SK-N-SH treated with all-trans-retinoic acid at 6 μM for 48 hours (cell line): ENCODE results near the gene LYRM9.
"Not testable (repeated sequence)": the region's sequence is repeated elsewhere in the genome, so short reads cannot be mapped to it uniquely, and the experiment has no call there.

Experiments used
- ATAC-seq: fragments of 200-7000 bp; cut with Tn5 transposase; 3 replicates; pipeline ENCODE4 v1.9.1; 2020; ENCODE audit warnings: mild to moderate bottlenecking, moderate library complexity
- ARNTL ChIP-seq: fragments of 450-650 bp; formaldehyde crosslinking; IDR thresholded peaks from 2 replicates; pipeline ENCODE4 v1.5.0; 2020; ENCODE audit warnings: low read depth, mild to moderate bottlenecking, moderate library complexity, borderline replicate concordance
- CSDC2 ChIP-seq: fragments of 250-450 bp; sonication (Bioruptor Pico); IDR thresholded peaks from 2 replicates; pipeline ENCODE4 v1.5.0; 2020; ENCODE audit warnings: mild to moderate bottlenecking, moderate library complexity
- ESRRG ChIP-seq: fragments of 250-450 bp; sonication (Bioruptor Pico); IDR thresholded peaks from 2 replicates; pipeline ENCODE4 v1.6.1; 2021; ENCODE audit warnings: mild to moderate bottlenecking
- GLIS3 ChIP-seq: fragments of 250-450 bp; sonication (Bioruptor Pico); IDR thresholded peaks from 2 replicates; pipeline ENCODE4 v1.5.0; 2020; ENCODE audit warnings: mild to moderate bottlenecking, moderate library complexity
- ISL1 ChIP-seq: fragments of 250-450 bp; sonication (Bioruptor Pico); IDR thresholded peaks from 2 replicates; pipeline ENCODE4 v2.1.2; 2022; ENCODE audit warnings: mild to moderate bottlenecking, moderate library complexity
- OSR1 ChIP-seq: fragments of 250-450 bp; sonication (Bioruptor Pico); IDR thresholded peaks from 2 replicates; pipeline ENCODE4 v1.8.0; 2022; ENCODE audit warnings: moderate library complexity, mild to moderate bottlenecking, inconsistent platforms
- RARB ChIP-seq: fragments of 250-450 bp; sonication (Bioruptor Pico); IDR thresholded peaks from 2 replicates; pipeline ENCODE4 v1.8.0; 2021; ENCODE audit warnings: mild to moderate bottlenecking, moderate library complexity
- SNAI2 ChIP-seq: fragments of 250-450 bp; sonication (Bioruptor Pico); IDR thresholded peaks from 2 replicates; pipeline ENCODE4 v1.5.0; 2020; ENCODE audit warnings: mild to moderate bottlenecking, moderate library complexity
- TOX ChIP-seq: fragments of 250-450 bp; sonication (Bioruptor Pico); IDR thresholded peaks from 2 replicates; pipeline ENCODE4 v1.8.0; 2021; ENCODE audit warnings: mild to moderate bottlenecking, moderate library complexity, borderline replicate concordance
- ZC3H10 ChIP-seq: fragments of 250-450 bp; sonication (Bioruptor Pico); IDR thresholded peaks from 2 replicates; pipeline ENCODE4 v1.5.1; 2021; ENCODE audit warnings: mild to moderate bottlenecking, moderate library complexity
- ZFP3 ChIP-seq: fragments of 250-450 bp; sonication (Bioruptor Pico); IDR thresholded peaks from 2 replicates; pipeline ENCODE4 v1.5.0; 2020; ENCODE audit warnings: mild to moderate bottlenecking, moderate library complexity
- ZFP30 ChIP-seq: fragments of 450-650 bp; formaldehyde crosslinking; IDR thresholded peaks from 2 replicates; pipeline ENCODE4 v1.5.0; 2022; ENCODE audit warnings: mild to moderate bottlenecking, moderate library complexity
- ZNF565 ChIP-seq: fragments of 450-650 bp; formaldehyde crosslinking; conservative IDR thresholded peaks from 2 replicates; pipeline ENCODE4 v1.5.0; 2020; ENCODE audit warnings: low read depth, mild to moderate bottlenecking, moderate library complexity
- ZNF70 ChIP-seq: fragments of 450-650 bp; formaldehyde crosslinking; IDR thresholded peaks from 2 replicates; pipeline ENCODE4 v1.5.0; 2020; ENCODE audit warnings: mild to moderate bottlenecking, moderate library complexity
- ZNF8 ChIP-seq: fragments of 450-650 bp; formaldehyde crosslinking; IDR thresholded peaks from 2 replicates; pipeline ENCODE4 v1.5.0; 2020; ENCODE audit warnings: mild to moderate bottlenecking, moderate library complexity
- TF ChIP-seq, protein P1 (sequence below): fragments of 250-450 bp; sonication (Bioruptor Pico); IDR thresholded peaks from 2 replicates; pipeline ENCODE4 v1.5.0; 2020; ENCODE audit warnings: mild to moderate bottlenecking, moderate library complexity
- TF ChIP-seq, protein P2 (sequence below): fragments of 250-450 bp; sonication (Bioruptor Pico); IDR thresholded peaks from 2 replicates; pipeline ENCODE4 v1.8.0; 2021; ENCODE audit warnings: low read depth, mild to moderate bottlenecking, moderate library complexity, borderline replicate concordance
- TF ChIP-seq, protein P3 (sequence below): fragments of 250-450 bp; sonication (Bioruptor Pico); IDR thresholded peaks from 2 replicates; pipeline ENCODE4 v1.5.1; 2021; ENCODE audit warnings: mild to moderate bottlenecking, moderate library complexity
- TF ChIP-seq, protein P4 (sequence below): fragments of 250-450 bp; sonication (Bioruptor Pico); IDR thresholded peaks from 2 replicates; pipeline ENCODE4 v1.8.0; 2020; ENCODE audit warnings: mild to moderate bottlenecking, moderate library complexity, borderline replicate concordance

LYRM9 gene

DNA sequence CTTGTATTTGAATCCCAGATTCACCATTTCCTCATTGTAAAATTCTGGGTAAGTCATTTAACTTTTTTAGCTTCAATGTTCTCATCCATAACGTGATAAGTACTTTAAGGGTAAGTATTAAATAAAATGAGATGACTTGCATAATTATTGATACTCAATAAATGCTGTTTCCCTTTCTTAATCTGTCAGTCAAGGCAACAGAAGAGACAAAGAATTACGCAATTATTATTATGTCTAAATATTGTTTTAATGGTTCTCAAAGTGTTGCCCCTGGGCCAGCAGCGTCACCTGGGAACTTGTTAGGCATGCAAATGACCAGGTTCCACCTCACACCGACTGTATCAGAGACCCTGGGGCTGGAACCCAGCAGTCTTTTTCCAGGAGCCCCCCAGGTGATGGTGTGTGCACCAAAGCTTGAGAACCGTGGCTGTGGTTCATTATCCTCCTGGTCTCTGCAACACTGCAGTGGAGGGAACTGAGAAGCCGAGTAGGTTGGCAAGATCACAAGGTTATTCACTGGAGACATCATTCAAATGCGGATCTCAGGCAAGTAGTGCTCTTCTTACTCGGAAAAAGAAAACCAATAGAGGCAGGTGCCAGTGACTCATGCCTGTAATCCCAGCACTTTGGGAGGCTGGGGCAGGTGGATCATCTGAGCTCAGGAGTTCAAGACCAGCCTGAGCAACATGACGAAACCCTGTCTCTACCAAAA lies 43.5 kb downstream of the LYRM9 start:
- TF ChIP-seq ZNF565 (CRISPR knock-in tag) (no peak), ZC3H10 (no peak), RARB (CRISPR knock-in tag) (no peak), TOX (CRISPR knock-in tag) (no peak), ZFP30 (CRISPR knock-in tag) (no peak), ZNF8 (CRISPR knock-in tag) (no peak), ESRRG (no peak), SNAI2 (CRISPR knock-in tag) (no peak), OSR1 (no peak), CSDC2 (CRISPR knock-in tag) (no peak), ISL1 (CRISPR knock-in tag) (no peak), ZNF70 (CRISPR knock-in tag) (no peak), ZFP3 (CRISPR knock-in tag) (no peak), ARNTL (no peak), GLIS3 (CRISPR knock-in tag) (no peak)
- TF ChIP-seq, protein P1, sequence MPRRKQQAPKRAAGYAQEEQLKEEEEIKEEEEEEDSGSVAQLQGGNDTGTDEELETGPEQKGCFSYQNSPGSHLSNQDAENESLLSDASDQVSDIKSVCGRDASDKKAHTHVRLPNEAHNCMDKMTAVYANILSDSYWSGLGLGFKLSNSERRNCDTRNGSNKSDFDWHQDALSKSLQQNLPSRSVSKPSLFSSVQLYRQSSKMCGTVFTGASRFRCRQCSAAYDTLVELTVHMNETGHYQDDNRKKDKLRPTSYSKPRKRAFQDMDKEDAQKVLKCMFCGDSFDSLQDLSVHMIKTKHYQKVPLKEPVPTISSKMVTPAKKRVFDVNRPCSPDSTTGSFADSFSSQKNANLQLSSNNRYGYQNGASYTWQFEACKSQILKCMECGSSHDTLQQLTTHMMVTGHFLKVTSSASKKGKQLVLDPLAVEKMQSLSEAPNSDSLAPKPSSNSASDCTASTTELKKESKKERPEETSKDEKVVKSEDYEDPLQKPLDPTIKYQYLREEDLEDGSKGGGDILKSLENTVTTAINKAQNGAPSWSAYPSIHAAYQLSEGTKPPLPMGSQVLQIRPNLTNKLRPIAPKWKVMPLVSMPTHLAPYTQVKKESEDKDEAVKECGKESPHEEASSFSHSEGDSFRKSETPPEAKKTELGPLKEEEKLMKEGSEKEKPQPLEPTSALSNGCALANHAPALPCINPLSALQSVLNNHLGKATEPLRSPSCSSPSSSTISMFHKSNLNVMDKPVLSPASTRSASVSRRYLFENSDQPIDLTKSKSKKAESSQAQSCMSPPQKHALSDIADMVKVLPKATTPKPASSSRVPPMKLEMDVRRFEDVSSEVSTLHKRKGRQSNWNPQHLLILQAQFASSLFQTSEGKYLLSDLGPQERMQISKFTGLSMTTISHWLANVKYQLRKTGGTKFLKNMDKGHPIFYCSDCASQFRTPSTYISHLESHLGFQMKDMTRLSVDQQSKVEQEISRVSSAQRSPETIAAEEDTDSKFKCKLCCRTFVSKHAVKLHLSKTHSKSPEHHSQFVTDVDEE: no peak
- TF ChIP-seq, protein P2, sequence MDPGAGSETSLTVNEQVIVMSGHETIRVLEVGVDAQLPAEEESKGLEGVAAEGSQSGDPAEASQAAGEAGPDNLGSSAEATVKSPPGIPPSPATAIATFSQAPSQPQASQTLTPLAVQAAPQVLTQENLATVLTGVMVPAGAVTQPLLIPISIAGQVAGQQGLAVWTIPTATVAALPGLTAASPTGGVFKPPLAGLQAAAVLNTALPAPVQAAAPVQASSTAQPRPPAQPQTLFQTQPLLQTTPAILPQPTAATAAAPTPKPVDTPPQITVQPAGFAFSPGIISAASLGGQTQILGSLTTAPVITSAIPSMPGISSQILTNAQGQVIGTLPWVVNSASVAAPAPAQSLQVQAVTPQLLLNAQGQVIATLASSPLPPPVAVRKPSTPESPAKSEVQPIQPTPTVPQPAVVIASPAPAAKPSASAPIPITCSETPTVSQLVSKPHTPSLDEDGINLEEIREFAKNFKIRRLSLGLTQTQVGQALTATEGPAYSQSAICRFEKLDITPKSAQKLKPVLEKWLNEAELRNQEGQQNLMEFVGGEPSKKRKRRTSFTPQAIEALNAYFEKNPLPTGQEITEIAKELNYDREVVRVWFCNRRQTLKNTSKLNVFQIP: no peak
- TF ChIP-seq, protein P3, sequence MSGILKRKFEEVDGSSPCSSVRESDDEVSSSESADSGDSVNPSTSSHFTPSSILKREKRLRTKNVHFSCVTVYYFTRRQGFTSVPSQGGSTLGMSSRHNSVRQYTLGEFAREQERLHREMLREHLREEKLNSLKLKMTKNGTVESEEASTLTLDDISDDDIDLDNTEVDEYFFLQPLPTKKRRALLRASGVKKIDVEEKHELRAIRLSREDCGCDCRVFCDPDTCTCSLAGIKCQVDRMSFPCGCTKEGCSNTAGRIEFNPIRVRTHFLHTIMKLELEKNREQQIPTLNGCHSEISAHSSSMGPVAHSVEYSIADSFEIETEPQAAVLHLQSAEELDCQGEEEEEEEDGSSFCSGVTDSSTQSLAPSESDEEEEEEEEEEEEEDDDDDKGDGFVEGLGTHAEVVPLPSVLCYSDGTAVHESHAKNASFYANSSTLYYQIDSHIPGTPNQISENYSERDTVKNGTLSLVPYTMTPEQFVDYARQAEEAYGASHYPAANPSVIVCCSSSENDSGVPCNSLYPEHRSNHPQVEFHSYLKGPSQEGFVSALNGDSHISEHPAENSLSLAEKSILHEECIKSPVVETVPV: no peak
- TF ChIP-seq, protein P4, sequence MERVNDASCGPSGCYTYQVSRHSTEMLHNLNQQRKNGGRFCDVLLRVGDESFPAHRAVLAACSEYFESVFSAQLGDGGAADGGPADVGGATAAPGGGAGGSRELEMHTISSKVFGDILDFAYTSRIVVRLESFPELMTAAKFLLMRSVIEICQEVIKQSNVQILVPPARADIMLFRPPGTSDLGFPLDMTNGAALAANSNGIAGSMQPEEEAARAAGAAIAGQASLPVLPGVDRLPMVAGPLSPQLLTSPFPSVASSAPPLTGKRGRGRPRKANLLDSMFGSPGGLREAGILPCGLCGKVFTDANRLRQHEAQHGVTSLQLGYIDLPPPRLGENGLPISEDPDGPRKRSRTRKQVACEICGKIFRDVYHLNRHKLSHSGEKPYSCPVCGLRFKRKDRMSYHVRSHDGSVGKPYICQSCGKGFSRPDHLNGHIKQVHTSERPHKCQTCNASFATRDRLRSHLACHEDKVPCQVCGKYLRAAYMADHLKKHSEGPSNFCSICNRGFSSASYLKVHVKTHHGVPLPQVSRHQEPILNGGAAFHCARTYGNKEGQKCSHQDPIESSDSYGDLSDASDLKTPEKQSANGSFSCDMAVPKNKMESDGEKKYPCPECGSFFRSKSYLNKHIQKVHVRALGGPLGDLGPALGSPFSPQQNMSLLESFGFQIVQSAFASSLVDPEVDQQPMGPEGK (CRISPR knock-in tag): no peak
- ATAC-seq: no peak

DNA sequence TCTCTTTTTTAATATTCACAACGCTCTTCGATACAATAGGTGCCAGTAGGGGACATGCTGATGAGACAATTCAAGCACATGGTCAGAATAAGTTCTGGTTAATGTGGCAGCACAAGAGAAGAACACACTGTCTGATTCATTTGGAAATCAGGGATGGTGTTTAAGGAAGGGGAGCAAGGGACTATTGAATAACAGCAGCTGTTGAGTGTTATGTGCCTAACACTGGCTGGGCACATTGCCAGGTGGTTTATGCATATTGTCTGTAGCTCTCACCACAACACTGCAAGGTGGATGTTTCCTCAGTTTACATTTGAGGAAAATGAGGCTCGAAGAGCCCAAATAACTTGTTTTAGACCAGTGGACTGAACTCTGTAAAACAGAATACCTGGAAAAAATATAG lies 44.2 kb downstream of the LYRM9 start:
- no peak for TF ChIP-seq ZNF565 (CRISPR knock-in tag)
- no peak for TF ChIP-seq TOX (CRISPR knock-in tag)
- TF ChIP-seq SNAI2 (CRISPR knock-in tag): no peak
- TF ChIP-seq, protein P1: no peak
- TF ChIP-seq, all 23 proteins: peak for 0
- ATAC-seq: no peak

DNA sequence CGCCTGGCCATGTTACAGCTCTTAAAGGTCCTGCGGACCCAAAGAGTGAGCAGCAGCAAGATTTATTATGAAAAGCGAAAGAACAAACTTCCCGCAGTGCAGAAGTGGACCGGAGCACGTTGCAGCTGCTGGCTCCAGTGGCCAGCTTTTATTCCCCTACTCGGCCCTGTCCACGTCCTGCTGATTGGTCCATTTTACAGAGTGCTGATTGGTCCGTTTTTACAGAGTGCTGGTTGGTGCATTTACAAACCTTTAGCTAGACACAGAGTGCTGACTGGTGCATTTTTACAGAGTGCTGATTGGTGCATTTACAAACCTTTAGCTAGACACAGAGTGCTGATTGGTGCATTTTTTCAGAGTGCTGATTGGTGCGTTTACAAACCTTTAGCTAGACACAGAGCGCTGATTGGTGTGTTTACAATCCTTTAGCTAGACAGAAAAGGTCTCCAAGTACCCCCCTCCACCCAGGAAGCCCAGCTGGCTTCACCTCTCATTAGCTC lies 46.3 kb downstream of the LYRM9 start:
- not testable (repeated sequence) for ATAC-seq
